Measurements from ENCODE around the gene GDI2. TPM values are rescaled to one million over a fixed set of nuclear protein-coding genes. Genes with fewer than 3 reads are reported as not detected.
"Not testable (repeated sequence)": the region's sequence is repeated elsewhere in the genome, so short reads cannot be mapped to it uniquely, and the experiment has no call there.

GDI2 gene
- total RNA-seq, 2 donors from 2014 or later = 179 to 185 TPM

- Histone ChIP-seq H3K36me3 (replicated peaks in 1 of 2; ENCODE audit: insufficient read depth in 1 of 2, low read depth in 2 of 2) (no peaks in the 10 kb centered on the region), H3K4me1 (no peaks in the 10 kb centered on the region), H3K4me3 (no peak overlapping the region), H3K27ac (no peak overlapping the region), H3K27me3 (no peaks in the 10 kb centered on the region), H3K9me3 (no peaks in the 10 kb centered on the region)
- intact Hi-C loops (cut with DNase I) = no loop called here
- ATAC-seq = no peak
- TF ChIP-seq CTCF (IDR thresholded peaks at IDR 0.05) (no peak), POLR2A (IDR thresholded peaks at IDR 0.05) (no peak)
- no peak for DNase-seq
- WGBS, 2 donors = 57 to 70% methylated on average over 4 of the region's 4 CpGs
These were observed 30.6 kb upstream of the GDI2 start for GRCh38 chr10:5843686-5844344.

- 89 to 91% methylated on average over 14 of the region's 14 CpGs for WGBS, 2 donors
These were observed 28.7 kb upstream of the GDI2 start for GRCh38 chr10:5841965-5842364.

GRCh38 chr10:5840314-5841307 is 27.4 kb upstream of the GDI2 start:
- Histone ChIP-seq H3K9me3 (no peaks in the 10 kb centered on the region), H3K4me3 (no peak overlapping the region), H3K27me3 (no peaks in the 10 kb centered on the region), H3K27ac (peak overlapping the region in 1 of 4 donors; percentile 28), H3K4me1 (no peaks in the 10 kb centered on the region), H3K36me3 (replicated peaks in 1 of 2; ENCODE audit: insufficient read depth in 1 of 2, low read depth in 2 of 2) (no peaks in the 10 kb centered on the region)
- intact Hi-C loops (cut with DNase I) = no loop called here
- DNase-seq = peak; percentile 16 to 29 (median 20)
- 51 to 57% methylated on average over 11 to 40 of the region's 40 CpGs for WGBS, 2 donors
- TF ChIP-seq CTCF (IDR thresholded peaks at IDR 0.05) (no peak), POLR2A (IDR thresholded peaks at IDR 0.05) (no peak)
- ATAC-seq = peak; percentile 66

More at GRCh38 chr10:5841965-5842364, 28.7 kb upstream of the GDI2 start:
- Histone ChIP-seq H3K4me1 (no peaks in the 10 kb centered on the region), H3K36me3 (replicated peaks in 1 of 2; ENCODE audit: insufficient read depth in 1 of 2, low read depth in 2 of 2) (no peaks in the 10 kb centered on the region), H3K4me3 (no peak overlapping the region), H3K27me3 (no peaks in the 10 kb centered on the region), H3K9me3 (no peaks in the 10 kb centered on the region), H3K27ac (no peak overlapping the region)
- DNase-seq (no peak), ATAC-seq (no peak)
- intact Hi-C loops (cut with DNase I) = no loop called here
- TF ChIP-seq CTCF (IDR thresholded peaks at IDR 0.05) = no peak
- TF ChIP-seq POLR2A (IDR thresholded peaks at IDR 0.05) = no peak

GRCh38 chr10:5836181-5836580 is 22.9 kb upstream of the GDI2 start:
- ATAC-seq; H3K27me3 ChIP-seq; H3K9me3 ChIP-seq; H3K36me3 ChIP-seq (replicated peaks in 1 of 2; ENCODE audit: insufficient read depth in 1 of 2, low read depth in 2 of 2); H3K4me3 ChIP-seq; H3K4me1 ChIP-seq; intact Hi-C loops (cut with DNase I); DNase-seq; H3K27ac ChIP-seq: not testable (repeated sequence)
- 86 to 100% methylated on average over 2 of the region's 2 CpGs for WGBS, 2 donors

GRCh38 chr10:5835446-5836095 is 22.3 kb upstream of the GDI2 start:
- Histone ChIP-seq H3K4me3 (no peak overlapping the region), H3K27me3 (no peaks in the 10 kb centered on the region), H3K4me1 (no peaks in the 10 kb centered on the region), H3K36me3 (replicated peaks in 1 of 2; ENCODE audit: insufficient read depth in 1 of 2, low read depth in 2 of 2) (no peaks in the 10 kb centered on the region), H3K9me3 (no peaks in the 10 kb centered on the region), H3K27ac (no peak overlapping the region)
- TF ChIP-seq POLR2A (IDR thresholded peaks at IDR 0.05) = no peak
- no peak for TF ChIP-seq CTCF (IDR thresholded peaks at IDR 0.05)
- 93 to 98% methylated on average over 14 to 15 of the region's 15 CpGs for WGBS, 2 donors
- DNase-seq (no peak), ATAC-seq (no peak)
- intact Hi-C loops (cut with DNase I) = no loop called here

Measured in body of pancreas (tissue), 4 donors.